Mammary epithelial cell (primary cell): ENCODE measurements around the gene PSMD6.

Experiments used
- EZH2 ChIP-seq: IDR thresholded peaks from 2 replicates; pipeline ENCODE4 v1.6.1; 2012; ENCODE audit warnings: low read length, inconsistent platforms, borderline replicate concordance
- TF ChIP-seq, protein P1 (sequence below), 2 donors: IDR thresholded peaks in 1 of 2; conservative IDR thresholded peaks in 1 of 2; 2 replicates each; pipeline ENCODE4 v1.5.1; 2011 to 2012; ENCODE audit warnings: inconsistent platforms in 2 of 2, low read length in 2 of 2, mild to moderate bottlenecking in 2 of 2, control low read depth in 1 of 2, low read depth in 1 of 2; ENCODE audit not compliant: insufficient read depth in 1 of 2; ENCODE audit errors: extremely low read depth in 1 of 2

DNA sequence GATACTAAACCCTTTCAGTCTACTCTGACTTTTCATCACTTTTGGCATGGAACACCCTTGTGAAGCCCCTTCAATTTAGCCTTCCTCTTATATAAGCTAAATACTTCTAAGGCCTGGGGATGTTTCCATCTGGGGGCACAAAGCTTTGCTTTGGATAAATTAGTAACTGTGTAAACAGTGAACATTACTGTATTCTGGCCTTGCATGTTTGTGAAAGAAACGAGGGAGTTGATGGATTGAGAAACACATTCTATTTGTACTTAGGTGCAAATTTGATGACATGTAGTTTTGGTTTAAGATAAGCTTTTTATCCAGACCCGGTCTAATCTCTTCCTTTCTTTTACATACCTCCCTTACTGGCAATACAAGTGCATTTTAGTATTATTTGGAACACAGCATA is 19.7 kb downstream of the PSMD6 start:
- TF ChIP-seq, protein P1, sequence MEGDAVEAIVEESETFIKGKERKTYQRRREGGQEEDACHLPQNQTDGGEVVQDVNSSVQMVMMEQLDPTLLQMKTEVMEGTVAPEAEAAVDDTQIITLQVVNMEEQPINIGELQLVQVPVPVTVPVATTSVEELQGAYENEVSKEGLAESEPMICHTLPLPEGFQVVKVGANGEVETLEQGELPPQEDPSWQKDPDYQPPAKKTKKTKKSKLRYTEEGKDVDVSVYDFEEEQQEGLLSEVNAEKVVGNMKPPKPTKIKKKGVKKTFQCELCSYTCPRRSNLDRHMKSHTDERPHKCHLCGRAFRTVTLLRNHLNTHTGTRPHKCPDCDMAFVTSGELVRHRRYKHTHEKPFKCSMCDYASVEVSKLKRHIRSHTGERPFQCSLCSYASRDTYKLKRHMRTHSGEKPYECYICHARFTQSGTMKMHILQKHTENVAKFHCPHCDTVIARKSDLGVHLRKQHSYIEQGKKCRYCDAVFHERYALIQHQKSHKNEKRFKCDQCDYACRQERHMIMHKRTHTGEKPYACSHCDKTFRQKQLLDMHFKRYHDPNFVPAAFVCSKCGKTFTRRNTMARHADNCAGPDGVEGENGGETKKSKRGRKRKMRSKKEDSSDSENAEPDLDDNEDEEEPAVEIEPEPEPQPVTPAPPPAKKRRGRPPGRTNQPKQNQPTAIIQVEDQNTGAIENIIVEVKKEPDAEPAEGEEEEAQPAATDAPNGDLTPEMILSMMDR (conservative IDR thresholded peaks at IDR 0.05 in 1 of 2, IDR thresholded peaks at IDR 0.05 in 1 of 2; ENCODE audit: extremely low read depth in 1 of 2, insufficient read depth in 1 of 2, low read depth in 1 of 2, low read length in 2 of 2) = no peak
- TF ChIP-seq EZH2 = no peak
